ENCODE measurements around the gene ZBTB20. TPM values are rescaled to one million over a fixed set of nuclear protein-coding genes. Genes with fewer than 3 reads are reported as not detected.

Gene ZBTB20
- total RNA-seq, 2 experiments from 2014 or later: 5.1 to 5.3 TPM

- ATAC-seq: no peak
- POLR2A ChIA-PET: no interaction called here
- no peaks in the 10 kb centered on the region for H3K9me3 Mint-ChIP-seq
- H3K27me3 Mint-ChIP-seq: no peaks in the 10 kb centered on the region
- no peak for TF ChIP-seq CTCF (IDR thresholded peaks at IDR 0.05)
- intact Hi-C loops (cut with micrococcal nuclease): no loop called here
- H3K4me1 Mint-ChIP-seq (ENCODE audit: low read depth): peaks cover 2% of the 10 kb centered on the region
- H3K4me3 Mint-ChIP-seq: no peak overlapping the region
- no peaks in the 10 kb centered on the region for H3K36me3 Mint-ChIP-seq (ENCODE audit: low read depth)
- DNase-seq: no peak
- CTCF ChIA-PET: interaction anchor here (1.1 kb wide), 1 partner anchor 35 kb away, joined by 3 read pairs; no protein-coding TSS in a partner anchor
- H3K27ac Mint-ChIP-seq: no peak overlapping the region
These were observed 675.6 kb downstream of the ZBTB20 start for GRCh38 chr3:114471478-114471877.

- Mint-ChIP-seq H3K27ac (no peak overlapping the region), H3K9me3 (no peaks in the 10 kb centered on the region), H3K36me3 (ENCODE audit: low read depth) (peaks cover 3% of the 10 kb centered on the region), H3K27me3 (no peaks in the 10 kb centered on the region), H3K4me3 (no peak overlapping the region), H3K4me1 (ENCODE audit: low read depth) (peaks cover 7% of the 10 kb centered on the region)
- POLR2A ChIA-PET: no interaction called here
- ATAC-seq: no peak
- DNase-seq: no peak
- CTCF ChIA-PET: interaction anchor here (1.0 kb wide), 1 partner anchor 19 kb away, joined by 3 read pairs; no protein-coding TSS in a partner anchor
- intact Hi-C loops (cut with micrococcal nuclease): no loop called here
- no peak for TF ChIP-seq CTCF (IDR thresholded peaks at IDR 0.05)
These were observed 678.0 kb downstream of the ZBTB20 start for GRCh38 chr3:114469070-114469469.

GRCh38 chr3:114466816-114467215 lies 680.3 kb downstream of the ZBTB20 start:
- CTCF ChIA-PET: interaction anchor here (1.5 kb wide), 1 partner anchor 9 kb away, joined by 3 read pairs; no protein-coding TSS in a partner anchor
- peaks cover 7% of the 10 kb centered on the region for H3K4me1 Mint-ChIP-seq (ENCODE audit: low read depth)
- no peak for ATAC-seq
- no peak for TF ChIP-seq CTCF (IDR thresholded peaks at IDR 0.05)
- no peak for DNase-seq
- H3K27ac Mint-ChIP-seq: no peak overlapping the region
- H3K36me3 Mint-ChIP-seq (ENCODE audit: low read depth): peaks cover 3% of the 10 kb centered on the region
- POLR2A ChIA-PET: no interaction called here
- intact Hi-C loops (cut with micrococcal nuclease): no loop called here
- no peak overlapping the region for H3K4me3 Mint-ChIP-seq
- H3K27me3 Mint-ChIP-seq: no peaks in the 10 kb centered on the region
- no peaks in the 10 kb centered on the region for H3K9me3 Mint-ChIP-seq

GRCh38 chr3:114466251-114466650 lies 680.8 kb downstream of the ZBTB20 start:
- ATAC-seq: no peak
- CTCF ChIA-PET: no interaction called here
- Mint-ChIP-seq H3K4me3 (no peak overlapping the region), H3K27me3 (no peaks in the 10 kb centered on the region), H3K4me1 (ENCODE audit: low read depth) (peaks cover 7% of the 10 kb centered on the region), H3K9me3 (no peaks in the 10 kb centered on the region), H3K27ac (no peak overlapping the region), H3K36me3 (ENCODE audit: low read depth) (peaks cover 3% of the 10 kb centered on the region)
- intact Hi-C loops (cut with micrococcal nuclease): no loop called here
- no peak for TF ChIP-seq CTCF (IDR thresholded peaks at IDR 0.05)
- POLR2A ChIA-PET: no interaction called here
- no peak for DNase-seq

GRCh38 chr3:114464548-114464947 lies 682.5 kb downstream of the ZBTB20 start:
- intact Hi-C loops (cut with micrococcal nuclease): no loop called here
- H3K36me3 Mint-ChIP-seq (ENCODE audit: low read depth): peaks cover 3% of the 10 kb centered on the region
- no peaks in the 10 kb centered on the region for H3K9me3 Mint-ChIP-seq
- H3K4me3 Mint-ChIP-seq: no peak overlapping the region
- ChIA-PET CTCF (interaction anchor here (1.1 to 1.6 kb wide), 3 partner anchors 27 to 80 kb away, joined by 3 to 4 read pairs (median 3); no protein-coding TSS in a partner anchor), POLR2A (no interaction called here)
- peak; percentile 77 for ATAC-seq
- H3K27ac Mint-ChIP-seq: no peak overlapping the region
- peaks cover 7% of the 10 kb centered on the region for H3K4me1 Mint-ChIP-seq (ENCODE audit: low read depth)
- DNase-seq: peak; percentile 11
- no peaks in the 10 kb centered on the region for H3K27me3 Mint-ChIP-seq
- TF ChIP-seq CTCF (IDR thresholded peaks at IDR 0.05): no peak

Data from activated CD8-positive, alpha-beta T cell treated with anti-CD3 and anti-CD28 coated beads for 36 hours (primary cell).